CD8-positive, alpha-beta memory T cell (primary cell): ENCODE results near the gene ZWILCH. TPM values are rescaled to one million over a fixed set of nuclear protein-coding genes. Genes with fewer than 3 reads are reported as not detected.

ENCODE experiments used
- CTCF ChIA-PET: fragments of 350-600 bp; sonication (Branson Sonifier 250); formaldehyde crosslinking; loops from one replicate; lab custom pipeline; 2021; ENCODE audit warnings: antibody characterized with exemption; lab: Charles Lee
- POLR2A ChIA-PET: fragments of 350-600 bp; sonication (Branson Sonifier 250); formaldehyde crosslinking; loops from one replicate; lab custom pipeline; 2021; ENCODE audit warnings: antibody characterized with exemption; lab: Charles Lee
- DNase-seq, 5 donors: peaks; one replicate each; pipeline versions ENCODE4 v3.0.0 to v3.0.0-alpha.2; 2020 to 2022; ENCODE audit warnings: mixed read lengths in 1 of 5
- H3K27ac ChIP-seq: one replicate; pipeline ENCODE4 v1.7.0; 2013; ENCODE audit warnings: low read depth, mild to moderate bottlenecking, low read length, moderate library complexity
- H3K27me3 ChIP-seq: 2 replicates; pipeline ENCODE4 v1.7.0; 2013; ENCODE audit warnings: low read length, mild to moderate bottlenecking; ENCODE audit not compliant: insufficient read depth, poor library complexity, severe bottlenecking
- H3K36me3 ChIP-seq: 2 replicates; pipeline ENCODE4 v1.7.0; 2013; ENCODE audit warnings: mild to moderate bottlenecking, low read length, moderate library complexity; ENCODE audit not compliant: insufficient read depth
- H3K4me1 ChIP-seq: 2 replicates; pipeline ENCODE4 v1.7.0; 2013; ENCODE audit warnings: mild to moderate bottlenecking, low read length, moderate library complexity; ENCODE audit not compliant: insufficient read depth
- H3K4me3 ChIP-seq: 2 replicates; pipeline ENCODE4 v1.7.0; 2013; ENCODE audit warnings: mild to moderate bottlenecking, low read length
- H3K9me3 ChIP-seq: 2 replicates; pipeline ENCODE4 v1.7.0; 2013; ENCODE audit warnings: mild to moderate bottlenecking, low read length
- H3K27ac Mint-ChIP-seq, 8 donors: one replicate each; pipeline ENCODE4 v1.8.0; 2020 to 2021; ENCODE audit warnings: mixed read lengths in 8 of 8, mild to moderate bottlenecking in 6 of 8, inconsistent platforms in 3 of 8, moderate library complexity in 3 of 8
- H3K27me3 Mint-ChIP-seq, 2 donors: one replicate each; pipeline ENCODE4 v1.8.0; 2020 to 2021; ENCODE audit warnings: mixed read lengths in 2 of 2, mild to moderate bottlenecking in 1 of 2, moderate library complexity in 1 of 2
- H3K36me3 Mint-ChIP-seq, 3 donors: one replicate each; pipeline ENCODE4 v1.8.0; 2020 to 2021; ENCODE audit warnings: mixed read lengths in 3 of 3, inconsistent platforms in 1 of 3, mild to moderate bottlenecking in 1 of 3
- H3K4me1 Mint-ChIP-seq, 3 donors: one replicate each; pipeline ENCODE4 v1.8.0; 2020 to 2021; ENCODE audit warnings: mixed read lengths in 3 of 3, inconsistent platforms in 1 of 3, mild to moderate bottlenecking in 1 of 3
- H3K4me3 Mint-ChIP-seq, 7 donors: one replicate each; pipeline ENCODE4 v1.8.0; 2020 to 2021; ENCODE audit warnings: mixed read lengths in 7 of 7, mild to moderate bottlenecking in 6 of 7, moderate library complexity in 4 of 7, inconsistent platforms in 2 of 7
- H3K9me3 Mint-ChIP-seq, 5 donors: one replicate each; pipeline ENCODE4 v1.8.0; 2020 to 2022; ENCODE audit warnings: mixed read lengths in 5 of 5, mild to moderate bottlenecking in 3 of 5, moderate library complexity in 2 of 5, inconsistent platforms in 1 of 5
- polyA plus RNA-seq: library from polyadenylated mRNA; unstranded; fragments of 300-500 nt; fragmentation: Illumina TruSeq; gene quantifications from one replicate; pipeline ENCODE4 v1.2.3, GENCODE V29; 2021
- total RNA-seq, 2 experiments: library from RNA; stranded (reverse); gene quantifications; one replicate each; pipeline ENCODE4 v1.2.3, GENCODE V29; 2021

ZWILCH gene
- total and polyA plus RNA-seq, 3 experiments from 2014 or later = 10.8 to 43.8 (median 35.8) TPM

- no peaks in the 10 kb centered on the region for H3K36me3 Mint-ChIP-seq
- POLR2A ChIA-PET = no interaction called here
- H3K9me3 ChIP-seq = no peaks in the 10 kb centered on the region
- H3K4me3 Mint-ChIP-seq = no peak overlapping the region
- H3K9me3 Mint-ChIP-seq = no peaks in the 10 kb centered on the region
- no peaks in the 10 kb centered on the region for H3K4me1 ChIP-seq
- no peaks in the 10 kb centered on the region for H3K36me3 ChIP-seq
- peaks cover 0 to 7% (median 0%) of the 10 kb centered on the region in 3 donors for H3K4me1 Mint-ChIP-seq
- H3K27ac ChIP-seq = no peak overlapping the region
- CTCF ChIA-PET = interaction anchor here (1.1 kb wide), 1 partner anchor 21 kb away, joined by 3 read pairs; no protein-coding TSS in a partner anchor
- no peak for DNase-seq
- H3K4me3 ChIP-seq = no peak overlapping the region
- H3K27me3 Mint-ChIP-seq = peaks cover 7 to 14% of the 10 kb centered on the region in 2 donors
- no peaks in the 10 kb centered on the region for H3K27me3 ChIP-seq
- no peak overlapping the region for H3K27ac Mint-ChIP-seq
Measured at GRCh38 chr15:66594344-66594743, 89.2 kb downstream of the ZWILCH start.

DNA sequence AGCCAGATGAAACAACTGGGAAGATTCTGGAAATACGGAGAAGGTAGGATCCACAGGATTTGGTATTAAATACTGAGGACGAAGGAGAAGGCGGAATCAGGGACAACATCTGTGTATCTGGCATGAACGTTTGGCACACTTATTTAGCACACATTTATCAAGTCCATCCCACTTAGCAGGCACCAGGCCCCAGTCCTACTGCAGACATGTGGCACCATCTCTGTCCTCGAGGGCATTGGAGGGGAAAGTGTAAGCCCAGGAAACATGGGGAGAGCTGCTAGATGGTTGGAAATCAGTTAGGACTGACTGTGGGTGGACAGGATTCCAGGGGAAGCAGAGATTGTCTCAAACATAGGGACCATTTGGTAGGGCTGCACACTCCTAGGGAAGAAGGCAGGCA is 89.7 kb downstream of the ZWILCH start:
- Mint-ChIP-seq H3K36me3 (no peaks in the 10 kb centered on the region), H3K4me1 (peaks cover 0 to 7% (median 0%) of the 10 kb centered on the region in 3 donors), H3K27ac (no peak overlapping the region), H3K27me3 (peaks cover 7 to 14% of the 10 kb centered on the region in 2 donors), H3K9me3 (no peaks in the 10 kb centered on the region), H3K4me3 (no peak overlapping the region)
- DNase-seq = no peak
- Histone ChIP-seq H3K4me1 (no peaks in the 10 kb centered on the region), H3K36me3 (no peaks in the 10 kb centered on the region), H3K9me3 (no peaks in the 10 kb centered on the region), H3K27ac (no peak overlapping the region), H3K4me3 (no peak overlapping the region), H3K27me3 (no peaks in the 10 kb centered on the region)
- CTCF ChIA-PET = interaction anchor here (1.1 kb wide), 1 partner anchor 21 kb away, joined by 3 read pairs; no protein-coding TSS in a partner anchor
- POLR2A ChIA-PET = no interaction called here

GRCh38 chr15:66595332-66595731 is 90.2 kb downstream of the ZWILCH start:
- no peak overlapping the region for H3K4me3 ChIP-seq
- Mint-ChIP-seq H3K9me3 (no peaks in the 10 kb centered on the region), H3K4me1 (peaks cover 0 to 7% (median 0%) of the 10 kb centered on the region in 3 donors), H3K4me3 (no peak overlapping the region), H3K27ac (no peak overlapping the region), H3K36me3 (no peaks in the 10 kb centered on the region), H3K27me3 (peaks cover 7 to 12% of the 10 kb centered on the region in 2 donors)
- no peak overlapping the region for H3K27ac ChIP-seq
- H3K36me3 ChIP-seq = no peaks in the 10 kb centered on the region
- no peaks in the 10 kb centered on the region for H3K4me1 ChIP-seq
- no peaks in the 10 kb centered on the region for H3K27me3 ChIP-seq
- ChIA-PET POLR2A (no interaction called here), CTCF (no interaction called here)
- no peaks in the 10 kb centered on the region for H3K9me3 ChIP-seq
- DNase-seq = no peak

DNA sequence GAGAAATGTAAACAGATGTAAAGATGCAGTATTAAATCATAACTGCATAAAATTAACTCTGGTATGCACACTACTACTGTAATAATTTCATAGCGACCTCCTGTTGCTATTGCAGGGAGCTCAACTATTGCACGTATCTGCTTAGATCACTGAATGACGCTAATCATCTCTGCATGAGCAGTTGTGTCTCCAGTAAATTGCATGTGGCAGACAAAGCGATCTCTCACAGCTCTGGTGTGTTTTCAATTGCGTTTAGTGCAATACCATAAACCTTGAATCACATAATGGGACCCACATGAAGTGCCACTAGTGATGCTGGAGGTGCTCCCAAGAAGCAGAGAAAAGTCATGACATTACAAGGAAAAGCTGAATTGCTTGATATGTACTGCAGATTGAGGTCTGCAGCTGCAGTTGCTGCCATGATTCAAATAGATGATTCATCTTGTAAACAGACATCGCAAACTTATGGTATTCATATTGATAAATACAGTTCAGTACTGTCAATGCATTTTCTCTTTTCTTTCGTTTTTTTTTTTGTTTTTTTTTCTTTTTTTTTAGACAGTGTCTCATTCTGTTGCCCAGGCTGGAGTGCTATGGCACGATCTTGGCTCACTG is 90.9 kb downstream of the ZWILCH start:
- Histone ChIP-seq H3K36me3 (no peaks in the 10 kb centered on the region), H3K4me3 (no peak overlapping the region), H3K27me3 (no peaks in the 10 kb centered on the region), H3K4me1 (no peaks in the 10 kb centered on the region), H3K27ac (no peak overlapping the region), H3K9me3 (no peaks in the 10 kb centered on the region)
- H3K27ac Mint-ChIP-seq = no peak overlapping the region
- H3K9me3 Mint-ChIP-seq = no peaks in the 10 kb centered on the region
- peaks cover 0 to 7% (median 0%) of the 10 kb centered on the region in 3 donors for H3K4me1 Mint-ChIP-seq
- DNase-seq = no peak
- CTCF ChIA-PET = interaction anchor here (0.7 kb wide), 1 partner anchor 201 kb away, joined by 3 read pairs; no protein-coding TSS in a partner anchor
- POLR2A ChIA-PET = no interaction called here
- H3K36me3 Mint-ChIP-seq = no peaks in the 10 kb centered on the region
- peaks cover 5 to 6% of the 10 kb centered on the region in 2 donors for H3K27me3 Mint-ChIP-seq
- H3K4me3 Mint-ChIP-seq = no peak overlapping the region

DNA sequence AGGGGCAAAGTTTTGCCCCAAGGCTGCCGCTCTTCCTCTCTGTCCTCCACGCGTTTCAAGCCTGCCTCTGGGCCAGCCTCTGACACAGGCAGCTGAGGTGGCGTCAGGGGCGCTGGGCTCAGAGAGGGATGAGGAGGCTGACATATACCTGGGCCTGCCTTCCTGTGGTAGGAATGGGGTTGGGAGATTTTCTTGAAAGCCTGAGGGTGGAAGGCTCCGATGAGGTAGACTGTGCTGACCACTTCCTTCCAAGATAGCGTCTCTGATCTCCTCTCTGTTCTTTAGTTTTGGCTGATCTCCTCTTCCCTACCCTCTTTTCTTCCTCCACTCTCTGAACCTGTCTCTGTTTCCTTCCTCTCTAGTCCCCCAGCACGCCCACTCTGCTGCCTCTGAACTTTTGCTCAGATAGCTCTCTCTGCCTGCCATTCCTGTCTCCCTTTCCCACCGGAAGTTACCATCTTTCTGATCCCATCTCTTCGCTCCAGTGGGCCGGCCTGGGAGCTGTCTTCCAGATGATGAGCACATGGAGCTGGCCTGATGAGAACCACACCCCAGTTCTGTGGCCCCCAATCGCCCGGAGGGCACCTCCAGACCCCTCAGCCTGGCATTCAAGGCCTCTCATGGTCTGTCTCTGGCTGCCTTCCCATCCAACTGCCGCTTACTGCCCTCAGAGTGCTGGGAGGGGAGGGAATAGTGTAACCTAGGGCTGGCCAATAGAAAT is 93.1 kb downstream of the ZWILCH start:
- ChIA-PET POLR2A (no interaction called here), CTCF (interaction anchor here (1.2 kb wide), 1 partner anchor 9 kb away, joined by 3 read pairs; no protein-coding TSS in a partner anchor)
- DNase-seq = peak in 1 of 5 donors; percentile 12
- H3K27ac ChIP-seq = no peak overlapping the region
- H3K36me3 ChIP-seq = no peaks in the 10 kb centered on the region
- Mint-ChIP-seq H3K27me3 (peaks cover 6 to 12% of the 10 kb centered on the region in 2 donors), H3K27ac (peak overlapping the region in 2 of 8 donors; percentile 29 to 51), H3K4me1 (peaks cover 0 to 7% (median 0%) of the 10 kb centered on the region in 3 donors), H3K4me3 (no peak overlapping the region), H3K36me3 (no peaks in the 10 kb centered on the region), H3K9me3 (no peaks in the 10 kb centered on the region)
- no peaks in the 10 kb centered on the region for H3K4me1 ChIP-seq
- no peaks in the 10 kb centered on the region for H3K27me3 ChIP-seq
- H3K9me3 ChIP-seq = no peaks in the 10 kb centered on the region
- H3K4me3 ChIP-seq = no peak overlapping the region

Other genes starting within 250 kb of the ZWILCH start
- 10 to 100 TPM; 24.7 to 26.5 TPM for gene DIS3L, start 211.8 kb upstream of the ZWILCH start, total RNA-seq
- gene DIS3L, start 211.8 kb upstream of the ZWILCH start, polyA plus RNA-seq = 42.7 TPM
- 10 to 100 TPM; 58.9 to 63.7 TPM for gene TIPIN, start 148.6 kb upstream of the ZWILCH start, total RNA-seq
- gene TIPIN, start 148.6 kb upstream of the ZWILCH start, polyA plus RNA-seq = 9.1 TPM
- gene MAP2K1, start 118.4 kb upstream of the ZWILCH start, total RNA-seq = 10 to 100 TPM; 69.2 to 72.2 TPM
- gene MAP2K1, start 118.4 kb upstream of the ZWILCH start, polyA plus RNA-seq = 45.3 TPM
- 10 to 100 TPM; 46.9 to 55.5 TPM for gene SNAPC5, start 7.6 kb upstream of the ZWILCH start, total RNA-seq
- 63.6 TPM for gene SNAPC5, start 7.6 kb upstream of the ZWILCH start, polyA plus RNA-seq
- 1,000 to 10,000 TPM; 4,419 to 4,492 TPM for gene RPL4, start 471 bp upstream of the ZWILCH start, total RNA-seq
- 1,182 TPM for gene RPL4, start 471 bp upstream of the ZWILCH start, polyA plus RNA-seq
- not detected for gene LCTL, start 60.7 kb downstream of the ZWILCH start, total RNA-seq
- not detected for gene LCTL, start 60.7 kb downstream of the ZWILCH start, polyA plus RNA-seq
- under 1 TPM; 0.04 to 0.26 TPM for gene SMAD6, start 196.9 kb downstream of the ZWILCH start, total RNA-seq
- gene SMAD6, start 196.9 kb downstream of the ZWILCH start, polyA plus RNA-seq = not detected